CD4-positive, alpha-beta T cell treated with Interleukin-4 for 1 hour (primary cell): ENCODE data around the gene YIPF6.
"Not testable (repeated sequence)": the region's sequence is repeated elsewhere in the genome, so short reads cannot be mapped to it uniquely, and the experiment has no call there.

Source experiments
- DNase-seq, 2 donors: peaks; one replicate each; pipeline ENCODE4 v3.0.0-alpha.2; 2020 to 2022

The YIPF6 gene

GRCh38 chrX:68508799-68509198, 9.9 kb downstream of the YIPF6 start:
- peak in 1 of 2 donors; percentile 52 for DNase-seq

- peak in 1 of 2 donors; percentile 52 for DNase-seq
Measured at GRCh38 chrX:68511255-68511654, 12.4 kb downstream of the YIPF6 start.

- not testable (repeated sequence) for DNase-seq
Measured at GRCh38 chrX:68524680-68525079, 25.8 kb downstream of the YIPF6 start.

GRCh38 chrX:68532831-68533533, 34.1 kb downstream of the YIPF6 start:
- DNase-seq: no peak

GRCh38 chrX:68533656-68534055, 34.8 kb downstream of the YIPF6 start:
- DNase-seq: no peak

GRCh38 chrX:68534691-68535090, 35.8 kb downstream of the YIPF6 start:
- DNase-seq: no peak

GRCh38 chrX:68536429-68536828, 37.6 kb downstream of the YIPF6 start:
- no peak for DNase-seq

- DNase-seq: no peak
Measured at GRCh38 chrX:68536884-68537283, 38.0 kb downstream of the YIPF6 start.

GRCh38 chrX:68550193-68550592, 51.3 kb downstream of the YIPF6 start:
- no peak for DNase-seq

- no peak for DNase-seq
Measured at GRCh38 chrX:68556036-68556435, 57.2 kb downstream of the YIPF6 start.

GRCh38 chrX:68557126-68557525, 58.3 kb downstream of the YIPF6 start:
- DNase-seq: not testable (repeated sequence)

GRCh38 chrX:68559905-68560304, 61.1 kb downstream of the YIPF6 start:
- not testable (repeated sequence) for DNase-seq

GRCh38 chrX:68568136-68568535, 69.3 kb downstream of the YIPF6 start:
- DNase-seq: no peak

- DNase-seq: no peak
Measured at GRCh38 chrX:68570598-68570997, 71.7 kb downstream of the YIPF6 start.

- DNase-seq: no peak
Measured at GRCh38 chrX:68571292-68571609, 72.4 kb downstream of the YIPF6 start.

GRCh38 chrX:68571610-68572311, 72.9 kb downstream of the YIPF6 start:
- DNase-seq: no peak

GRCh38 chrX:68574240-68574639, 75.4 kb downstream of the YIPF6 start:
- DNase-seq: no peak

GRCh38 chrX:68579810-68580209, 81.0 kb downstream of the YIPF6 start:
- DNase-seq: no peak

- no peak for DNase-seq
Measured at GRCh38 chrX:68584221-68584620, 85.4 kb downstream of the YIPF6 start.
